HG02885 (cell line): ENCODE results near the gene ASB6.
"Not testable (repeated sequence)": the region's sequence is repeated elsewhere in the genome, so short reads cannot be mapped to it uniquely, and the experiment has no call there.

ENCODE experiments used
- ATAC-seq: cut with Tn5 transposase; IDR thresholded peaks from one replicate; pipeline ENCODE4 v1.9.1; 2021; ENCODE audit warnings: mild to moderate bottlenecking; ENCODE audit not compliant: unreplicated experiment, poor library complexity

The ASB6 gene

GRCh38 chr9:129669141-129669718, 27.3 kb upstream of the ASB6 start:
- no peak for ATAC-seq

- no peak for ATAC-seq
Measured at GRCh38 chr9:129667850-129668249, 25.9 kb upstream of the ASB6 start.

- no peak for ATAC-seq
Measured at GRCh38 chr9:129667378-129667777, 25.4 kb upstream of the ASB6 start.

GRCh38 chr9:129666575-129666974, 24.6 kb upstream of the ASB6 start:
- ATAC-seq: no peak

GRCh38 chr9:129665814-129666520, 24.0 kb upstream of the ASB6 start:
- ATAC-seq: no peak

GRCh38 chr9:129665389-129665775, 23.4 kb upstream of the ASB6 start, which contains the start of gene PRRX2:
TSS of gene PRRX2 (plus strand) at chr9:129665647. CDS start at chr9:129665868, 221 bp downstream.
- ATAC-seq: no peak

GRCh38 chr9:129664746-129665388, 22.9 kb upstream of the ASB6 start:
- no peak for ATAC-seq

GRCh38 chr9:129662239-129662638, 20.3 kb upstream of the ASB6 start:
- not testable (repeated sequence) for ATAC-seq

GRCh38 chr9:129661029-129661428, 19.1 kb upstream of the ASB6 start:
- no peak for ATAC-seq

GRCh38 chr9:129656795-129657390, 14.9 kb upstream of the ASB6 start:
- no peak for ATAC-seq

- no peak for ATAC-seq
Measured at GRCh38 chr9:129655696-129656095, 13.7 kb upstream of the ASB6 start.

- no peak for ATAC-seq
Measured at GRCh38 chr9:129655154-129655553, 13.2 kb upstream of the ASB6 start.

- no peak for ATAC-seq
Measured at GRCh38 chr9:129654554-129655040, 12.6 kb upstream of the ASB6 start.

GRCh38 chr9:129653823-129654553, 12.0 kb upstream of the ASB6 start:
- ATAC-seq: no peak

GRCh38 chr9:129650680-129651235, 8.8 kb upstream of the ASB6 start:
- no peak for ATAC-seq

- no peak for ATAC-seq
Measured at GRCh38 chr9:129649726-129650679, 8.1 kb upstream of the ASB6 start.

- ATAC-seq: no peak
Measured at GRCh38 chr9:129648764-129649115, 6.8 kb upstream of the ASB6 start.

GRCh38 chr9:129648092-129648763, 6.3 kb upstream of the ASB6 start:
- no peak for ATAC-seq

GRCh38 chr9:129647635-129648034, 5.7 kb upstream of the ASB6 start:
- no peak for ATAC-seq
